HG03135 (cell line): ENCODE measurements around the gene WNT8B.
A peak's percentile ranks its signal among the peaks of the same experiment; 100 is the strongest.

ENCODE experiments used
- ATAC-seq: cut with Tn5 transposase; IDR thresholded peaks from one replicate; pipeline ENCODE4 v1.9.1; 2021; ENCODE audit warnings: mild to moderate bottlenecking, moderate library complexity; ENCODE audit not compliant: unreplicated experiment

Gene WNT8B

DNA sequence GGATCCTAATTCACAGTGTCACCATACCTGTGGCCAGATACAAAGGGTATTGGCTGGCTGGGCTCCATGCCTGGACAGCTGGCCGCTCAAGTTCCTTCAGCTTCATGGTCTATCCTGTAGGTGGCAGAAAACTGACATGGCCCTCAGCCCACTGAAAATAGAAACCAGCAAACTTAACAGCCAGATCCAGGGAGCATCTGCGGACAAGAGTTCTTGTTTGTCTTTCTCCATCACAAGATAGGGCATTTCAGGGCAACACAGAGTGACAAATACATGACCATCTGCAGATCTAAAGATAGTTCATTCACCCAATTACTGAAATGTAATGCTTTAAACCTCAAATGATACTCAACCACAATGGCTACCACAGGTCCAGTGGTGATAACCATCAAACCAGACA lies 54.0 kb downstream of the WNT8B start:
- ATAC-seq, result no peak

- no peak for ATAC-seq
Observed at GRCh38 chr10:100518761-100519241, 56.0 kb downstream of the WNT8B start.

- ATAC-seq, result no peak
Observed at GRCh38 chr10:100519311-100520051, 56.7 kb downstream of the WNT8B start, which contains the start of gene SEC31B. Gene SEC31B, minus strand, starts transcription at chr10:100519861. Its CDS starts 2,909 bp downstream, at chr10:100516952.

GRCh38 chr10:100520811-100521210 lies 58.0 kb downstream of the WNT8B start:
- ATAC-seq, result no peak

GRCh38 chr10:100522107-100522801 lies 59.4 kb downstream of the WNT8B start:
- no peak for ATAC-seq

DNA sequence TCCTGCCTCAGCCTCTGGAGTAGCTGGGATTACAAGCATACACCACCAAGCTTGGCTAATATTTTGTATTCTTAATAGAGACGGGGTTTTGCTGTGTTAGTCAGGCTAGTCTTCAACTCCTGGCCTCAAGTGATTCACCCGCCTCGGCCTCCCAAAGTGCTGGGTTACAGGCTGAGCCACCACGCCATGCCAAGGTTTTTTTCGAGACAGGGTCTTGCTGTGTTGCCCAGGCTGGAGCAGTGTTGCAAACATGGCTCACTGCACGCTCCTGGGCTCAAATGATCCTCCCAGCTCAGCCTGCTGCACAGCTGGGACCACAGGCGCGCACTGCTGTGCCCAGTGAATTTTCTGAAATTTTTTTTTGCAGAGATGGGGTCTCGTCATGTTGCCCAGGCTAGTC lies 60.1 kb downstream of the WNT8B start:
- no peak for ATAC-seq

- no peak for ATAC-seq
Observed at GRCh38 chr10:100524206-100524605, 61.4 kb downstream of the WNT8B start.

GRCh38 chr10:100524638-100525037 lies 61.8 kb downstream of the WNT8B start:
- ATAC-seq, result no peak

GRCh38 chr10:100528123-100528886 lies 65.5 kb downstream of the WNT8B start:
- ATAC-seq, result no peak

DNA sequence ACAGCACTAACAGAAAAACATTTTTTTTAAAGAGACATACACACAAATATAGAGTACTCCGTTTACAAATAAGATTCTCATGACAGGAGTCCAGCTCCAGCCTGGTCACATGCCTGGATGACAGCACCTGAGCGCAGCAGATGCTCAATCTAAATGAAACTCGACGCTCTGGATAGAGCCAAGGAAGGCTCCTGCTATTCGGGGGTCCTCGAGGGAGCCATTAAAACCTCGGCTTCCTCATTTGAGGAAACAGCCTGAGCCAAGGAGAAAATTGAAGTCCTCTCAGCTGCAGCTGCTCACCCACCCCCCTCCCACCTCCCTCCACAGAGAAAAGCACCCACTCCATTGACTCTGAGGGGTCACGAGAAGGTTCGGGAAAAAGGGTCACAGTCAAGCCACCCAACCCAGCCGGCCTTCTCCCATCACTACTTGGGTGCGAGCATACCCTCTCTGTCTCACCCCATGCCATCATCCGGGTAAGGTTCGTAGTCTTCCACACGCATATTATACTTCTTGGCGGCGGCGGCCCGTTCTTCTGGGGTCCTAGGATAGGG lies 66.2 kb downstream of the WNT8B start:
- ATAC-seq, result peak; percentile 30

- peak; percentile 61 for ATAC-seq
Observed at GRCh38 chr10:100529475-100530298, 66.9 kb downstream of the WNT8B start, which contains the start of gene NDUFB8. Gene NDUFB8, minus strand, starts transcription at chr10:100529871. Its CDS starts 20 bp downstream, at chr10:100529851.

DNA sequence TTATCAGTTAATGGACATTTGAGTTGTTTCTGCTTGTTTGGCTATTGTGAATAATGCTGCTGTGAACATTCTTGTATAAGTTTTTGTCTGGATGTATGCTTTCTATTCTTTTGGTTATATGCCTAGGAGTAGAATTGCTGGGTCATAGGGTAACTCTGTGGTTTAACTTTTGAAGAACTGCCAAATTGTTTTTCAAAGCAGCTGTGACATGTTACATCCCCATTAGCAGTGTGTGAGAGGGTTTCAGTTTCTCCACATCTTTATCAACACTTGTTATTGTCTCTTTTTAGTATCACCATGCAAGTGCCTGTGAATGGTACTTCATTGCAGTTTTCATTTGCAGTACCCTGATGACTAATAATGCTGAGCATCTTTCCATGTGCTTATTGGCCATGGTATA lies 69.0 kb downstream of the WNT8B start:
- no peak for ATAC-seq
